IMR-90 (cell line): ENCODE results near the gene ITK. TPM values are rescaled to one million over a fixed set of nuclear protein-coding genes. Genes with fewer than 3 reads are reported as not detected.

Source experiments
- ATAC-seq: fragments of 200-7000 bp; cut with Tn5 transposase; 2 replicates; pipeline ENCODE4 v1.9.1; 2020; ENCODE audit warnings: low read depth, mild to moderate bottlenecking, moderate library complexity
- BruUV-seq: library from RNA; stranded (reverse); fragments of 400-500 nt; replicated peaks from 2 replicates; lab custom pipeline; 2021; lab: Mats Ljungman, UMichigan
- CTCF ChIA-PET: fragments of 300-600 bp; formaldehyde crosslinking; extraction: SDS; loops from one replicate; lab custom pipeline; 2021; ENCODE audit warnings: antibody characterized with exemption; lab: Yijun Ruan, JAX
- POLR2A ChIA-PET: fragments of 300-600 bp; sonication (Branson Sonifier 250); formaldehyde crosslinking; loops from one replicate; lab custom pipeline; 2022; ENCODE audit warnings: antibody characterized with exemption; ENCODE audit not compliant: unreplicated experiment; lab: Charles Lee
- DNase-seq: peaks from one replicate; pipeline ENCODE4 v3.0.0; 2013
- H2AFZ ChIP-seq: replicated peaks from 2 replicates; pipeline ENCODE3; 2013; ENCODE audit warnings: low read length, mild to moderate bottlenecking; ENCODE audit not compliant: poor library complexity
- H2AK5ac ChIP-seq: 2 replicates; pipeline ENCODE4 v1.6.1; 2013; ENCODE audit warnings: low read depth, low read length, inconsistent platforms
- H2AK9ac ChIP-seq: replicated peaks from 2 replicates; pipeline ENCODE3; 2013; ENCODE audit warnings: mild to moderate bottlenecking, low read depth, low read length, moderate library complexity; ENCODE audit not compliant: poor library complexity
- H2BK120ac ChIP-seq: 2 replicates; pipeline ENCODE4 v1.6.1; 2013; ENCODE audit warnings: low read depth, low read length, inconsistent platforms
- H2BK15ac ChIP-seq: 3 replicates; pipeline ENCODE4 v1.6.1; 2013; ENCODE audit warnings: low read depth, low read length, inconsistent platforms
- H2BK20ac ChIP-seq: 2 replicates; pipeline ENCODE4 v1.6.1; 2013; ENCODE audit warnings: low read depth, mild to moderate bottlenecking, inconsistent platforms, low read length, moderate library complexity
- H2BK5ac ChIP-seq: 2 replicates; pipeline ENCODE4 v1.6.1; 2013; ENCODE audit warnings: mild to moderate bottlenecking, low read depth, low read length, inconsistent platforms; ENCODE audit not compliant: poor library complexity, severe bottlenecking
- H3K14ac ChIP-seq: replicated peaks from 2 replicates; pipeline ENCODE4 v1.6.1; 2013; ENCODE audit warnings: low read depth, low read length, inconsistent platforms
- H3K18ac ChIP-seq: 2 replicates; pipeline ENCODE4 v1.6.1; 2013; ENCODE audit warnings: low read depth, low read length, control low read depth
- H3K23ac ChIP-seq: 2 replicates; pipeline ENCODE4 v1.6.1; 2013; ENCODE audit warnings: low read depth, low read length, inconsistent platforms
- H3K27ac ChIP-seq: 2 replicates; pipeline ENCODE4 v1.5.1; 2013; ENCODE audit warnings: mild to moderate bottlenecking, control low read depth, low read length; ENCODE audit not compliant: insufficient read depth
- H3K27me3 ChIP-seq: 2 replicates; pipeline ENCODE4 v1.6.1; 2013; ENCODE audit warnings: low read length; ENCODE audit not compliant: control insufficient read depth, insufficient read depth
- H3K36me3 ChIP-seq: 2 replicates; pipeline ENCODE4 v1.6.1; 2013; ENCODE audit warnings: low read length, mixed read lengths; ENCODE audit not compliant: control insufficient read depth, insufficient read depth
- H3K4ac ChIP-seq: 2 replicates; pipeline ENCODE4 v1.6.1; 2013; ENCODE audit warnings: low read depth, low read length, inconsistent platforms
- H3K4me1 ChIP-seq: 2 replicates; pipeline ENCODE4 v1.6.1; 2013; ENCODE audit warnings: low read length, mixed read lengths; ENCODE audit not compliant: control insufficient read depth, insufficient read depth
- H3K4me2 ChIP-seq: 2 replicates; pipeline ENCODE4 v1.6.1; 2013; ENCODE audit warnings: low read depth, mild to moderate bottlenecking, control low read depth, low read length, moderate library complexity
- H3K4me3 ChIP-seq: 2 replicates; pipeline ENCODE4 v1.5.1; 2013; ENCODE audit warnings: low read depth, mild to moderate bottlenecking, control low read depth, low read length, moderate library complexity; ENCODE audit not compliant: insufficient read depth
- H3K56ac ChIP-seq: 2 replicates; pipeline ENCODE4 v1.6.1; 2013; ENCODE audit warnings: low read length, inconsistent platforms; ENCODE audit not compliant: insufficient read depth; ENCODE audit errors: extremely low read depth
- H3K79me1 ChIP-seq, 2 experiments: 2 replicates each; pipeline ENCODE4 v1.6.1; 2013; ENCODE audit warnings: low read length in 2 of 2, inconsistent platforms in 1 of 2, low read depth in 1 of 2
- H3K9ac ChIP-seq: 2 replicates; pipeline ENCODE4 v1.6.1; 2013; ENCODE audit warnings: low read depth, low read length, control low read depth
- H3K9me1 ChIP-seq: 2 replicates; pipeline ENCODE4 v1.6.1; 2013; ENCODE audit warnings: low read length, inconsistent platforms; ENCODE audit not compliant: insufficient read depth
- H3K9me3 ChIP-seq: 2 replicates; pipeline ENCODE4 v1.6.1; 2013; ENCODE audit warnings: low read length; ENCODE audit not compliant: control insufficient read depth, insufficient read depth
- H4K20me1 ChIP-seq: 2 replicates; pipeline ENCODE4 v1.6.1; 2013; ENCODE audit warnings: low read length, inconsistent platforms; ENCODE audit not compliant: insufficient read depth
- H4K5ac ChIP-seq: 2 replicates; pipeline ENCODE4 v1.6.1; 2013; ENCODE audit warnings: mild to moderate bottlenecking, low read depth, low read length, control low read depth
- H4K8ac ChIP-seq, 2 experiments: 2 replicates each; pipeline ENCODE4 v1.6.1; 2013; ENCODE audit warnings: low read depth in 2 of 2, low read length in 2 of 2, control low read depth in 1 of 2, inconsistent platforms in 1 of 2
- H4K91ac ChIP-seq: 2 replicates; pipeline ENCODE4 v1.6.1; 2013; ENCODE audit warnings: low read depth, low read length, inconsistent platforms; ENCODE audit not compliant: insufficient read depth
- BHLHE40 ChIP-seq: fragments of 150-350 bp; IDR thresholded peaks from 2 replicates; pipeline ENCODE4 v1.6.1; 2016; ENCODE audit warnings: mild to moderate bottlenecking, low read depth, low read length
- CEBPB ChIP-seq: IDR thresholded peaks from 2 replicates; pipeline ENCODE4 v1.6.1; 2012; ENCODE audit warnings: low read depth, low read length, improper control_type of control experiment
- CHD1 ChIP-seq: IDR thresholded peaks from 2 replicates; pipeline ENCODE4 v1.6.1; 2012; ENCODE audit warnings: low read depth, low read length, improper control_type of control experiment
- CTCF ChIP-seq: conservative IDR thresholded peaks from 2 replicates; pipeline ENCODE4 v1.5.1; 2012; ENCODE audit warnings: mild to moderate bottlenecking, low read depth, low read length, improper control_type of control experiment
- FOS ChIP-seq: fragments of 150-350 bp; IDR thresholded peaks from 2 replicates; pipeline ENCODE4 v1.6.1; 2016; ENCODE audit warnings: low read depth, low read length
- MAFK ChIP-seq: IDR thresholded peaks from 2 replicates; pipeline ENCODE4 v1.6.1; 2012; ENCODE audit warnings: low read depth, low read length, improper control_type of control experiment
- MAZ ChIP-seq: IDR thresholded peaks from 2 replicates; pipeline ENCODE4 v1.6.1; 2012; ENCODE audit warnings: low read depth, mild to moderate bottlenecking, low read length, improper control_type of control experiment, moderate library complexity, borderline replicate concordance
- MXI1 ChIP-seq: IDR thresholded peaks from 2 replicates; pipeline ENCODE4 v1.6.1; 2012; ENCODE audit warnings: low read depth, mild to moderate bottlenecking, low read length, moderate library complexity, borderline replicate concordance
- NFE2L2 ChIP-seq: fragments of 150-350 bp; IDR thresholded peaks from 2 replicates; pipeline ENCODE4 v1.6.1; 2016; ENCODE audit warnings: low read depth, mild to moderate bottlenecking, low read length
- POLR2A ChIP-seq: IDR thresholded peaks from 2 replicates; pipeline ENCODE4 v1.6.1; 2012; ENCODE audit warnings: mild to moderate bottlenecking, low read depth, low read length
- RAD21 ChIP-seq: IDR thresholded peaks from 2 replicates; pipeline ENCODE4 v1.6.1; 2012; ENCODE audit warnings: low read length, improper control_type of control experiment
- RCOR1 ChIP-seq: IDR thresholded peaks from 2 replicates; pipeline ENCODE4 v1.6.1; 2012; ENCODE audit warnings: mild to moderate bottlenecking, low read length, improper control_type of control experiment; ENCODE audit not compliant: insufficient replicate concordance
- RFX5 ChIP-seq: IDR thresholded peaks from 2 replicates; pipeline ENCODE4 v1.8.0; 2012; ENCODE audit warnings: low read depth, mild to moderate bottlenecking, low read length, moderate library complexity
- SMC3 ChIP-seq: fragments of 150-350 bp; IDR thresholded peaks from 2 replicates; pipeline ENCODE4 v1.6.1; 2016; ENCODE audit warnings: low read depth, mild to moderate bottlenecking, antibody characterized with exemption, low read length, moderate library complexity
- USF2 ChIP-seq: fragments of 150-350 bp; IDR thresholded peaks from 2 replicates; pipeline ENCODE4 v1.6.1; 2017; ENCODE audit warnings: mild to moderate bottlenecking, antibody characterized with exemption, low read length, low read depth
- WGBS, 2 experiments: methylation state at CpG; one replicate each; pipeline versions ENCODE4 v1.1.5 to v1.1.7; 2013; ENCODE audit warnings: missing lambda C conversion rate in 2 of 2; ENCODE audit not compliant: insufficient read length in 1 of 2; ENCODE audit errors: extremely low coverage in 2 of 2; 5-methylcytosine and 5-hydroxymethylcytosine counted together
- dilution Hi-C: fragments of 300-500 bp; cut with HindIII; formaldehyde crosslinking; loops from one replicate; pipeline ENCODE4 v1.14.3; 2018; ENCODE audit warnings: low sequenced_read_pairs; ENCODE audit not compliant: unreplicated experiment
- in situ Hi-C: fragments of 300-500 bp; cut with MboI; formaldehyde crosslinking; loops from 3 replicates; pipeline ENCODE4 v1.14.3; 2019; ENCODE audit warnings: low sequenced_read_pairs, inconsistent platforms, mixed read lengths
- intact Hi-C: fragments of 100-400 bp; cut with micrococcal nuclease; formaldehyde crosslinking; loops from 2 replicates; pipeline ENCODE4 v1.10.0; 2022
- polyA plus RNA-seq, 3 experiments: library from polyadenylated mRNA; depleted of rRNA; stranded (reverse); fragments of >200 nt; gene quantifications; 2 replicates each; pipeline ENCODE4 v1.2.3, GENCODE V29; 2012; ENCODE audit warnings: low replicate concordance in 1 of 3
- total RNA-seq: library from RNA; depleted of rRNA; stranded (reverse); fragments of >200 nt; gene quantifications from 2 replicates; pipeline ENCODE4 v1.2.3, GENCODE V29; 2012
- TF ChIP-seq, protein P1 (sequence below): fragments of 150-350 bp; IDR thresholded peaks from 2 replicates; pipeline ENCODE4 v1.6.1; 2016; ENCODE audit warnings: low read depth, mild to moderate bottlenecking, low read length, moderate library complexity, borderline replicate concordance

Gene ITK
- total and polyA plus RNA-seq, 2 of the 4 experiments (the other 2 are of a cell fraction), result not detected

GRCh38 chr5:157160001-157160400 lies 20.6 kb upstream of the ITK start:
- no CpG with 5 or more reads among the region's 4 CpGs for WGBS, 2 experiments

More at GRCh38 chr5:157160001-157160400, 20.6 kb upstream of the ITK start:
- ATAC-seq, result no peak
- H3K56ac ChIP-seq, result no peak overlapping the region
- H4K8ac ChIP-seq, result no peak overlapping the region
- H2BK120ac ChIP-seq, result no peak overlapping the region
- no peak overlapping the region for H2BK5ac ChIP-seq
- H3K36me3 ChIP-seq, result no peaks in the 10 kb centered on the region
- H3K4me1 ChIP-seq, result no peaks in the 10 kb centered on the region
- H3K9me3 ChIP-seq, result no peaks in the 10 kb centered on the region
- H2AK9ac ChIP-seq, result no peak overlapping the region
- no peak overlapping the region for H3K18ac ChIP-seq
- intact Hi-C loops, result no loop called here
- H3K9ac ChIP-seq, result no peak overlapping the region
- no peak for DNase-seq
- peaks cover 12% of the 10 kb centered on the region for H3K27me3 ChIP-seq
- ChIA-PET CTCF (no interaction called here), POLR2A (no interaction called here)
- H3K9me1 ChIP-seq, result no peaks in the 10 kb centered on the region
- H4K91ac ChIP-seq, result no peak overlapping the region
- H2AFZ ChIP-seq, result no peak overlapping the region
- dilution Hi-C loops, result no loop called here
- H3K79me1 ChIP-seq, result no peaks in the 10 kb centered on the region
- H4K5ac ChIP-seq, result no peak overlapping the region
- H3K4me3 ChIP-seq, result no peak overlapping the region
- no TSS peak for BruUV-seq
- H2BK20ac ChIP-seq, result no peak overlapping the region
- no peak overlapping the region for H2BK15ac ChIP-seq
- H3K23ac ChIP-seq, result no peak overlapping the region
- no peak overlapping the region for H2AK5ac ChIP-seq
- TF ChIP-seq RAD21 (no peak), BHLHE40 (no peak), CTCF (no peak), MXI1 (no peak), RCOR1 (no peak), FOS (no peak), SMC3 (no peak), NFE2L2 (no peak), CHD1 (no peak), CEBPB (no peak), MAZ (no peak), USF2 (no peak), POLR2A (no peak), RFX5 (no peak), MAFK (no peak)
- TF ChIP-seq, protein P1, sequence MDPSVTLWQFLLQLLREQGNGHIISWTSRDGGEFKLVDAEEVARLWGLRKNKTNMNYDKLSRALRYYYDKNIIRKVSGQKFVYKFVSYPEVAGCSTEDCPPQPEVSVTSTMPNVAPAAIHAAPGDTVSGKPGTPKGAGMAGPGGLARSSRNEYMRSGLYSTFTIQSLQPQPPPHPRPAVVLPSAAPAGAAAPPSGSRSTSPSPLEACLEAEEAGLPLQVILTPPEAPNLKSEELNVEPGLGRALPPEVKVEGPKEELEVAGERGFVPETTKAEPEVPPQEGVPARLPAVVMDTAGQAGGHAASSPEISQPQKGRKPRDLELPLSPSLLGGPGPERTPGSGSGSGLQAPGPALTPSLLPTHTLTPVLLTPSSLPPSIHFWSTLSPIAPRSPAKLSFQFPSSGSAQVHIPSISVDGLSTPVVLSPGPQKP, result no peak
- in situ Hi-C loops, result no loop called here
- H3K27ac ChIP-seq, result no peak overlapping the region
- no peaks in the 10 kb centered on the region for H4K20me1 ChIP-seq
- H3K4ac ChIP-seq, result no peak overlapping the region
- no peak overlapping the region for H3K14ac ChIP-seq
- no peak overlapping the region for H3K4me2 ChIP-seq
